NT2/D1 (cell line): ENCODE results near the gene RC3H2.
"Not testable (repeated sequence)": the region's sequence is repeated elsewhere in the genome, so short reads cannot be mapped to it uniquely, and the experiment has no call there.

Experiments
- DNase-seq: peaks from one replicate; pipeline ENCODE4 v3.0.0-alpha.2; 2011; ENCODE audit warnings: low read depth, low spot score
- H3K27me3 ChIP-seq: 2 replicates; pipeline ENCODE4 v1.6.0; 2011; ENCODE audit warnings: mild to moderate bottlenecking; ENCODE audit not compliant: insufficient read length, insufficient read depth
- H3K36me3 ChIP-seq: 2 replicates; pipeline ENCODE4 v1.6.1; 2011; ENCODE audit warnings: mild to moderate bottlenecking, low read length, mixed read lengths; ENCODE audit not compliant: insufficient read depth, insufficient read length
- H3K4me1 ChIP-seq: 2 replicates; pipeline ENCODE4 v1.5.1; 2011; ENCODE audit not compliant: insufficient read depth, insufficient read length
- H3K4me3 ChIP-seq: 2 replicates; pipeline ENCODE4 v1.5.1; 2011; ENCODE audit warnings: low read depth; ENCODE audit not compliant: insufficient read length
- H3K9ac ChIP-seq: 2 replicates; pipeline ENCODE4 v1.6.0; 2011; ENCODE audit warnings: low read depth; ENCODE audit not compliant: insufficient read length
- H3K9me3 ChIP-seq: 2 replicates; pipeline ENCODE4 v1.5.1; 2011; ENCODE audit warnings: mild to moderate bottlenecking, low read length; ENCODE audit not compliant: insufficient read depth
- SUZ12 ChIP-seq: IDR thresholded peaks from 2 replicates; pipeline ENCODE4 v1.6.1; 2011; ENCODE audit not compliant: insufficient read length, insufficient read depth; ENCODE audit errors: extremely low read depth
- YY1 ChIP-seq: IDR thresholded peaks from 2 replicates; pipeline ENCODE4 v1.6.1; 2011; ENCODE audit not compliant: insufficient read length, insufficient read depth
- ZNF274 ChIP-seq: IDR thresholded peaks from 2 replicates; pipeline ENCODE4 v1.6.1; 2011; ENCODE audit warnings: mild to moderate bottlenecking, low read depth, low read length

RC3H2 gene

GRCh38 chr9:122812736-122813135 lies 92.4 kb downstream of the RC3H2 start:
- Histone ChIP-seq H3K4me1 (no peaks in the 10 kb centered on the region), H3K27me3 (no peaks in the 10 kb centered on the region), H3K4me3 (no peak overlapping the region), H3K9me3 (no peaks in the 10 kb centered on the region), H3K9ac (no peak overlapping the region), H3K36me3 (peaks cover 18% of the 10 kb centered on the region)
- DNase-seq = no peak
- TF ChIP-seq SUZ12 (no peak), ZNF274 (no peak), YY1 (no peak)

GRCh38 chr9:122810306-122810946 lies 94.7 kb downstream of the RC3H2 start:
- H3K9me3 ChIP-seq = peaks cover 7% of the 10 kb centered on the region; the same call in 1 of the 2 replicates
- no peaks in the 10 kb centered on the region for H3K4me1 ChIP-seq
- H3K9ac ChIP-seq = no peak overlapping the region
- no peak overlapping the region for H3K4me3 ChIP-seq
- peak; percentile 83 for DNase-seq
- TF ChIP-seq YY1 = no peak
- no peaks in the 10 kb centered on the region for H3K36me3 ChIP-seq
- H3K27me3 ChIP-seq = no peaks in the 10 kb centered on the region

DNA sequence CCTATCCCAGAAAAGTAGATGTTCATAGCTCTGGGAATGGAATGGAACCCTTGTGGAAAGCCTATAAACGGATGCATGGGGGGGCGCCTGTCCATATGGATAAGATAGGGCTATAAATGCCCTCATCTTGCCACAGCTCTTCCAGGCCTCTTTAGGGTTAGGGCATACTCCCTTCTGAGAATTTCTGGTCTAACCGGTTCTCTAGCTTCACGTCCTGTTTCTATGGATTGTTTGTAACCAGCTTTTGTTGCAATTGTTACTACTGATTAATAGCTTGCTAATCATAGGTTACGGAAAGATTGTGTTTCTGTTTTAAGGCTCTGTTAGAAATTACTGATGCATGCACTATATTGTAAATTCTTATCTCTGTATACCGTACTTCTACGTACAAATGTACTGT lies 95.9 kb downstream of the RC3H2 start:
- not testable (repeated sequence) for H3K4me3 ChIP-seq, H3K4me1 ChIP-seq, H3K27me3 ChIP-seq, H3K9me3 ChIP-seq, DNase-seq, H3K9ac ChIP-seq, H3K36me3 ChIP-seq

DNA sequence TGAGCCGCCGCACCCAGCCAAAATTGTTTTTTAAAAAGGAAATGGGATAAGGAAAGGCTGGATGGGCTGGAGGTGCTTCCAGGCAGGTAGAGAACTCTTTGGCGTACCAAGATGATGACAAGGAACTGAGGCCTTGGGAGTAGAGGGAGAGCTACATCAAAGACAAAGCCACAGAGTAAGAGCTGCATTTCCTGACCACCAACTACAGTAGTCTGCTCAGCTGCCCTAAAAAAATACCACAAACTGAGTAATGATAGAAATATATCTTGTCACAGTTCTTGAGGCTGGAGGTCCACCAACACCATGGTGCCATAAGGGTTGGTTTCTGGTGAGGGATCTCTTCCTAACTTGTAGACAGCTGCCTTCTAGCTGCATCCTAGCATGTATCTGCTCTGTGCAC lies 97.0 kb downstream of the RC3H2 start:
- peaks cover 7% of the 10 kb centered on the region; the same call in 1 of the 2 replicates for H3K9me3 ChIP-seq
- TF ChIP-seq ZNF274 (no peak), SUZ12 (no peak), YY1 (no peak)
- no peaks in the 10 kb centered on the region for H3K36me3 ChIP-seq
- no peaks in the 10 kb centered on the region for H3K4me1 ChIP-seq
- H3K4me3 ChIP-seq = no peak overlapping the region
- no peak overlapping the region for H3K9ac ChIP-seq
- DNase-seq = no peak
- no peaks in the 10 kb centered on the region for H3K27me3 ChIP-seq

DNA sequence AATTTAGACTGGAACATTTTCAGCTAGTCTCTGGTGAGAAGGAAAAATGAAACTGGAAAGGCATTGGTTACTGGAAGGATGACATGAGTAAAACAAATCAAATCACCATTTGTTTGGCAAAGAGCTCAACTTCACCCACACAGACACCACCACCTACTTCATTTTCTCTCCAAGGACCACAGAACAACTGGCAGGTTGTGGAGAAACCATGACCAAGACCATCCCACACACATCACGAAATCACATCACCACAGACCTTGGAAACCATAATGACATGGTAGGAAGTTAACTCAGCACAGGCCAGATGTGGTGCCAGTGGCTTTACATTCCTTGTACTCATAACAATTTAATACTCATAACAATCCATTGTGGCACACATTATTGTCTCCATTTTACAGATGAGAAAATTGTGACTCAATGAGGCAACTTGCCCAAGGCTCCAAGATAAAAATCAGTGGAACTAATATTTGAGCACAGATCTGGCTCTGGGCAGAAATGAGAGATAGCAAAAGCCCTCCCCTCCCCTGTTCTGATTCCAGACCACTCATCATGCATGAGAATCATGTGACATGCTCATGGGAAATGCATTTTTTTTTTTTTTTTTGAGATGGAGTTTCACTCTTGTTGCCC lies 97.8 kb downstream of the RC3H2 start:
- H3K27me3 ChIP-seq = no peaks in the 10 kb centered on the region
- TF ChIP-seq ZNF274 = no peak
- TF ChIP-seq SUZ12 = no peak
- TF ChIP-seq YY1 = no peak
- DNase-seq = no peak
- H3K9me3 ChIP-seq = peaks cover 7% of the 10 kb centered on the region; the same call in 1 of the 2 replicates
- no peak overlapping the region for H3K4me3 ChIP-seq
- H3K4me1 ChIP-seq = no peaks in the 10 kb centered on the region
- H3K36me3 ChIP-seq = no peaks in the 10 kb centered on the region
- no peak overlapping the region for H3K9ac ChIP-seq

GRCh38 chr9:122806661-122807060 lies 98.5 kb downstream of the RC3H2 start:
- H3K9ac ChIP-seq = no peak overlapping the region
- H3K27me3 ChIP-seq = no peaks in the 10 kb centered on the region
- H3K4me3 ChIP-seq = no peak overlapping the region
- H3K36me3 ChIP-seq = no peaks in the 10 kb centered on the region
- TF ChIP-seq ZNF274 (no peak), YY1 (no peak), SUZ12 (no peak)
- H3K9me3 ChIP-seq = peaks cover 7% of the 10 kb centered on the region; the same call in 1 of the 2 replicates
- H3K4me1 ChIP-seq = no peaks in the 10 kb centered on the region
- no peak for DNase-seq

DNA sequence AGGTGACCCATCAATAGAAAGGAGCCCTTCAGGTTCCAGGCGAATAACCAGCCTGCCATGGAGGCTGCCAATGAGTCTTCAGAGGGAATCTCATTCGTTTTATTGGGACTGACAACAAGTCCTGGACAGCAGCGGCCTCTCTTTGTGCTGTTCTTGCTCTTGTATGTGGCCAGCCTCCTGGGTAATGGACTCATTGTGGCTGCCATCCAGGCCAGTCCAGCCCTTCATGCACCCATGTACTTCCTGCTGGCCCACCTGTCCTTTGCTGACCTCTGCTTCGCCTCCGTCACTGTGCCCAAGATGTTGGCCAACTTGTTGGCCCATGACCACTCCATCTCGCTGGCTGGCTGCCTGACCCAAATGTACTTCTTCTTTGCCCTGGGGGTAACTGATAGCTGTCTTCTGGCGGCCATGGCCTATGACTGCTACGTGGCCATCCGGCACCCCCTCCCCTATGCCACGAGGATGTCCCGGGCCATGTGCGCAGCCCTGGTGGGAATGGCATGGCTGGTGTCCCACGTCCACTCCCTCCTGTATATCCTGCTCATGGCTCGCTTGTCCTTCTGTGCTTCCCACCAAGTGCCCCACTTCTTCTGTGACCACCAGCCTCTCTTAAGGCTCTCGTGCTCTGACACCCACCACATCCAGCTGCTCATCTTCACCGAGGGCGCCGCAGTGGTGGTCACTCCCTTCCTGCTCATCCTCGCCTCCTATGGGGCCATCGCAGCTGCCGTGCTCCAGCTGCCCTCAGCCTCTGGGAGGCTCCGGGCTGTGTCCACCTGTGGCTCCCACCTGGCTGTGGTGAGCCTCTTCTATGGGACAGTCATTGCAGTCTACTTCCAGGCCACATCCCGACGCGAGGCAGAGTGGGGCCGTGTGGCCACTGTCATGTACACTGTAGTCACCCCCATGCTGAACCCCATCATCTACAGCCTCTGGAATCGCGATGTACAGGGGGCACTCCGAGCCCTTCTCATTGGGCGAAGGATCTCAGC lies 104.8 kb downstream of the RC3H2 start, which contains the start of gene OR1K1:
Gene OR1K1, plus strand, starts transcription at position 58 of the 995 bp plus-strand sequence. Its CDS starts 0 bp downstream, at position 58.
- no peak within 1 kb of the TSS for H3K4me3 ChIP-seq
- no peaks in the 10 kb centered on the region for H3K4me1 ChIP-seq
- H3K9me3 ChIP-seq = no peaks in the 10 kb centered on the region
- no peak within 1 kb of the TSS for H3K9ac ChIP-seq
- no peaks in the 10 kb centered on the region for H3K36me3 ChIP-seq
- H3K27me3 ChIP-seq = no peaks in the 10 kb centered on the region
- DNase-seq = no peak
- no peak for TF ChIP-seq ZNF274
- TF ChIP-seq YY1 = no peak
- TF ChIP-seq SUZ12 = no peak
